Measurements from ENCODE around the gene RHBDD1.

The RHBDD1 gene

DNA sequence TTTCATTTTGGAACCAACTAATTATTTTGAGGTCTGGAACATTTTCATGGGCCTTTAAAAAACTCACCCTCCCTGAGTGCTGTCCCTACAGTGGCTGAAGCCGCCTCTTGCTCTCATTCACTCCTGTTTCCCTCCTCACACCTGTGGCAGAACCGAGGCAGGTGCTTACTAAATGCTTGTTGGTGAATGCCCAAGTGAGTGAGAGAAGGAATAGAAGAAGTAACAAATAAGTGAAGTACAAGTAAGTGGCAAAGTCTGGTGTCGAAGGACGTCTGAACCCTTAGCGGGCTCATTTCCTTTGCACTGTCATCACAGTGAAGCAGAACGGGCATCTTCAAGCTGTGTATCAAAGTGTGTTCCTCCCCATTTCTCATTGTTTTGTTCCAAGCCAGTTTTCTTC is 135.2 kb downstream of the RHBDD1 start:
- peak in 1 of 2 experiments; percentile 10 for DNase-seq
- TF ChIP-seq GATA1 (IDR thresholded peaks at IDR 0.05; ENCODE audit: low read depth, low read length) (no peak), POLR2A (IDR thresholded peaks at IDR 0.05; ENCODE audit: low read length) (no peak)

DNA sequence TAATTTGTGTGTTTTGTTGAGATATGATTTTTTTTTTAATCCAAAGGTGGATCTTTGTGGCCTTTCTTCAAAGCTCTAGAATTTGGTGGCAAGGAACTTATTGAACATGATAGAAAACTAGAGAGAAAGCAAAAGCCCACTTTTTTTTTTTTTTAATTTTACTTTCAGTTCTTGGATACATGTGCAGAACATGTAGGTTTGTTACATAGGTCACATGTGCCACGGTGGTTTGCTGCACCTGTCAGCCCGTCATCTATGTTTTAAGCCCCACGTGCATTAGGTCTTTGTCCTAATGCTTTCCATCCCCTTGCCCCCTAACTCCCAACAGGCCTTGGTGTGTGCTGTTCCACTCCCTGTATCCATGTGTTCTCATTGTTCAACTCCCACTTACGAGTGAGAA is 135.9 kb downstream of the RHBDD1 start:
- TF ChIP-seq POLR2A (IDR thresholded peaks at IDR 0.05; ENCODE audit: low read length) = no peak
- no peak for DNase-seq

DNA sequence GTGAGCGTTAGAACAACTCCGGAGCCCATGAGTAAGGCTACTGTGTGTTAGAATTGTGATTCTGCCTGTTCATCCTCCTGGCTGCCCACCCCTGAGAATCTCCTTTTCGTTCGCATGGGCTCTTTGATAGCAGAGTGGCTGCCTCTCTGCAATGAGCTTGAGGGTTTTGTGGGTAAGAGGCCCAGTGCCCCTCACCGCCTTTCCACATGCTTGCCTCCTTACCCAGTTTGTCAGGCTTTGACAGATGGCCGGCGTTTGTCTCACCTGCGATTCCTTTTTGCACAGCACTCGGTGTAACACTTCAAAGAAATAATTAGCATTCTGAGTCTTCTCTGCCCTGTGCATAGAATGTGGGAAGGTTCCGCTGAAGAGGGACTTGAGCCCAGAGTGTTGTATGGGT is 138.0 kb downstream of the RHBDD1 start:
- no peak for DNase-seq
- no peak for TF ChIP-seq POLR2A (IDR thresholded peaks at IDR 0.05; ENCODE audit: low read length)

DNA sequence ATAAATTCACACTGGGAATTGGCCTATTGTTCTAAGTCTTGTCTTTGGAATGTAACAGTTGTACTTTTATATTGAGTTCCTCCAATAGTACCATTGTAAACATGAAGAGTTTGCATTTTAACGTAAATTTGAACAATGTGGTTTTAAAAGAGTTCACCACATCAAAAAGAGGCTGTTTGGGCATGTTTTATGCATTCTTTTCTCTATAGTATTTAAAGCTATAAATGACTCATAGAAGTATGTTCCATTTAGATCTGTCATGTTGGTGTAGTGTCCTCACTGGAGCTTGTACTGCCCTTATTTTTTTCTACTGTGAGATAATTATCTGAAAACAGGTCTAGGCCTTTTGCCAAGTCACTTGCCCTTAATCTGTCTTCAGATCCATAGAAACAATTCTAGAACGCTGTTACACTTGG is 141.9 kb downstream of the RHBDD1 start:
- TF ChIP-seq GATA1 (IDR thresholded peaks at IDR 0.05; ENCODE audit: low read depth, low read length) = no peak
- TF ChIP-seq POLR2A (IDR thresholded peaks at IDR 0.05; ENCODE audit: low read length) = no peak
- DNase-seq = peak; percentile 79 to 89

DNA sequence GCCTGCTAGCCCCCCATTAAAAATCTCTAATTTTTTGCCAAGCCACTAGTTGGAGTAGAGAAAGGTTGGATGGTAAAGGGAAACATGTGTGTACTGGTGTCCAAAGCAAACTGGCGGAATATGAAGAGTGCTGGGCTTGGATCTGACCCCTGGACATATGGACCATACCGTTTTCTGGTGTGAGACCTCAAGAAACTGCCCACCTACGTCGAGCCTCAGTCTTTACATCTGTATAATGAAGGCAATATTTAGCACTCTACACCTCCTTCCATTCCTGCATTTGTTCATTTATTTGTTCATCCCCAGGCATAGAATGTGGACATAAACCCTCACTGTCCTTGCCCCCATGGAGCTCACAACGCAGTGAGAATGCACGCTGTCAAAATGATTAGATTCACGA is 142.4 kb downstream of the RHBDD1 start:
- no peak for DNase-seq
- TF ChIP-seq GATA1 (IDR thresholded peaks at IDR 0.05; ENCODE audit: low read depth, low read length) = no peak
- TF ChIP-seq POLR2A (IDR thresholded peaks at IDR 0.05; ENCODE audit: low read length) = no peak

DNA sequence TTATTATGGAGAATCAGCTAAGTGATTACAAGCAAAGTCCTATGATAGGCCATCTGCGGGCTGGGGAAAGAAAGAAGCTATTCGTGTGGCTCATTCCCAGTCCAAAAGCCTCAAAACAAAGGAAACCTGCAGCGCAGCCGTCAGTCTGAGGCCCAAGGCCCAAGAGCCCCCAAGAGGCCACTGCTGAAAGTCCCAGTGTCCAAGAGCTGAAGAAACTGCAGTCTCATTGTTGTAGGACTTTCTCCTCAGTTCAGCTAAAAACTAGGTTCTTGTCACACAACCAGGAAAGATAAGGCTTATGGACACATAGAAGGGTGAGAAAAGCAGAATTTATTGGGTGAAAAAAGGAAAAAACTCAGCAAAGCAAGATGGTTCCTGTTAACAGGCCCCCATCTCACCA is 143.2 kb downstream of the RHBDD1 start:
- peak; percentile 68 to 79 for DNase-seq
- TF ChIP-seq GATA1 (IDR thresholded peaks at IDR 0.05; ENCODE audit: low read depth, low read length) (no peak), POLR2A (IDR thresholded peaks at IDR 0.05; ENCODE audit: low read length) (no peak)

DNA sequence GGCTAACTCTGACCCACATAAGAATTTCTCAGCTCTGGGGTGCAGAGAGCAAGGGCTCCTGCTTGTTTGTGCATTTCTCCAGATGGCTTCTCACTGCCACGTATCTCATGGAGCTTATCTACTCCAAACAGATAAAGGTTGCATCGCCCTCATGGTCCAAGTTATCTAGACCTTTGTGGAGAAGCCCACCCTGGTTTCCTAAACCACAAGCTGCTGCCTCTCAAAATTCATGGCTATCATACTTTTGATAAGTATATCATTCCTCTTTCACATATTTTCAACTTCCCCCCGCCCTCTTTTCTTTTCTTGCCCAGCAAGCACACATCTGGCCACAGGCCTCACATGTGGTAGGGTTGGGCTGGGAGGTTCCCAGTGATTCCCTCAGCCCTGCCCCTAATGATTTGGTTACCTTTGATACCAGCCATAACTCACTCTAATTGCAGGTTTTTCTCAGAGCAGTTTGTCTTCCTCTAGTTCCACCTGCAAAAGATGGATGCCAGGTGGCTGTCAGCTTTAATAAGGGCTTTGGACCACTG is 146.0 kb downstream of the RHBDD1 start:
- TF ChIP-seq POLR2A (IDR thresholded peaks at IDR 0.05; ENCODE audit: low read length) (no peak), GATA1 (IDR thresholded peaks at IDR 0.05; ENCODE audit: low read depth, low read length) (no peak)
- DNase-seq = peak; percentile 80 to 96

DNA sequence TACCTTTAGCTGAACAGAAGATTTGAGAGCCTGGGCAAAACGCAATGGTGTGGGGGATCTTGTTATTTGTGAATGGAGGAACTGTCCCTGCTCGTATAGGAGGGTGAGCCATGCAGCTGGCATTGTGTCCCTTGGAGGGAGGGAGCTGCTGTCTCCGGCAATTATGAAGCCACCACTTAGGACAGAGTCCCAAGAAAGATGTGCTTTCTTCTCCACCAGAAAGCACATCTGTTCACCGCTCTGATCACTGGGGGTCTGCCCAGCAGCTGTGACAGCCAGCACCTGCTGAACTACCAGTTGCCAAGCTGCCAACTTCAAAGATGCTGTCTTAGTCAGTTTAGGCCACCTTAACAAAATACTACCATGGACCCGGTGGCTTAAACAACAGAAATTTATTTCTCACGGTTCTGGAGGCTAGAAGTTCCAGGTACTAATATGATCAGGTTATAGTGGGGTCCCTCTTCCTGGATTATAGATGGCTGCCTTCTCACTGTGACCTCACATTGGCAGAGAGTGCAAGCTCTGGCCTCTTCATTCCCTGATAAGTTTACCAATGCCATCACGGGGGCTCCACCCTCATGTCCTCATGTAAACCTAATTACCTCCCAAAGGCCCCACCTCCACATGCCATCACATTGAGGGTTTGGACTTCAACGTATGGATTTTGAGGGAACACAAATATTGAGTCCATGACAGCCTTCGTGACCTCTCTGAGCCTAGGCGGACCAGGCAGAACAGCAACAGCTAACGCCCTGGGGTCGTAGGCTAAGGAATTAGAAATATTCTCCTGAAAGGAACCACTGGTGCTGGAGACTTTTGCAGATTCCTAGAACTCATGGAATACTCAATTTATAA is 148.3 kb downstream of the RHBDD1 start:
- DNase-seq = peak; percentile 77 to 82
- TF ChIP-seq POLR2A (IDR thresholded peaks at IDR 0.05; ENCODE audit: low read length) = no peak
- TF ChIP-seq GATA1 (IDR thresholded peaks at IDR 0.05; ENCODE audit: low read depth, low read length) = no peak

DNA sequence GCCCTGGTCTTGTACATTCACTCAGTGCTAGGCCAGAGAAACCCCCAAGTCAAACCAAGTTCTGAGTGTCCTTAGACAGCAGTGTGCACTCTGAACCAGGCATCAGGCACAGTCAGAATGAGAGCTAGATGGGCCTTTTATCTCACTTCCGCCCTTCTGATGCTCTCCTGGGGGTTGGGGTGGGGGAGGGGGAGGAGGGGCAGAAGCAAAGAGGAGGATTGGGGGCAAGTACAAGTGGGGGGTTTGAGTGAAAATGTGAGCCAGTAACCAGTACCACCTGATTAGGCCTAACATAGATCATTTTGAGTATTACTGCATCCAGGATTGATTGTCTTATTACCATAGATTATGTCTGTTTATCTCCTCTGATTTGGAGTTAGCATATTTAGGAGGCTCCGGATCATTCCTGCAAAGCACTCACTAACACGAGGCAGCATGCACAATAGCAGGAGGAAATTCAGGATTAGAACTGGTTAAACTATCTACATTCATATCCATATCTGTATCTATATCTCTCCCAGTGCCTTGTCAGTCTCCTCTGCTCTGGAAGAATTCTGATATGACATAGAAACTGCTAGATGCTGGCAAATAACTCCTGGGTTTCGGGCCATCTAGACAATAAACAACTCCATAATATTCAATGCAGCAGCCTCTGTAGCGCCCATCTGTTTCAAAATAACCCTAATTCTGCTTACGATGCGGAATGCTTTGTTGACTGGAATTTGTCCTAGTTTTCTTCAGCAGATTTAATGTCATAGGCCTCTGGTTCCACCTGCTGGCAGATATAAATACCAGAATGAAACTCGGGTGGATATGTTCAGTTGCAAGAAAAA is 149.1 kb downstream of the RHBDD1 start:
- TF ChIP-seq GATA1 (IDR thresholded peaks at IDR 0.05; ENCODE audit: low read depth, low read length) (no peak), POLR2A (IDR thresholded peaks at IDR 0.05; ENCODE audit: low read length) (no peak)
- DNase-seq = peak; percentile 73 to 81

DNA sequence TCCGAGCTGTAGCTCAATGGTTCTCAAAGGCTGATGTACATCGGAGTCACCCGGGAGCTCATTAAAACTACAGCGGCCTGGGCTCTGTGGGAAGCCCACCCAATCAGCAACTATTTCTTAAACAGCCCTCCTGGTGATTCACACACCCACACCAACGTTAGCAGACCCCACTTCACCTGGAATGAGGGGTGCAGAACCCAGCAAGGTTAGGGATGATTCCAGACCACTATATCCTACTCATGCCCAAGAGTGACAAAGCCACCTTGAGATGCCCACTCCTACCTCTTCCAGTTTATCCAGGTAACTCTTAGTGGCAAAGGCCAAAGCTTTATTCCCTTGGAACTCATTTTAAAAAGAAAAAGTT is 149.7 kb downstream of the RHBDD1 start:
- TF ChIP-seq GATA1 (IDR thresholded peaks at IDR 0.05; ENCODE audit: low read depth, low read length) = no peak
- TF ChIP-seq POLR2A (IDR thresholded peaks at IDR 0.05; ENCODE audit: low read length) = no peak
- no peak for DNase-seq

DNA sequence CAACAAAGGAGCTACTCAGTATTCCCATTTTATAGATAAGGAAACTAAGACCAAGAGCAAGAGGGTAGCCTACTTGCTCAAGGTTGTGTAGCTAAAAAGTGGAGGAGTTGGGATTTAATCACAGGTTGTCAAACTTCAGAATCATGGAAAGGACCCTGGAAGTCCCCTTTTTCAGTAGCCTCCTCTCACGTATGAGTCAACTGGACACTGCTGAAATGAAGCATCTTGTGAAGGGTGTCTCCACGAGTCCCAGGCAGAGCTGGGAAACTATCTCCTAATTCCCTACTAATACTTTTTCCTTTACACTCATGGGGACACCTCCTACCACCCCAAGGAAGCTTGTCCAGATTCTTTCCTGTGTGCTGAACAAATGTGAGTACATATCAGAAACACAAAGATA is 155.8 kb downstream of the RHBDD1 start:
- no peak for TF ChIP-seq POLR2A (IDR thresholded peaks at IDR 0.05; ENCODE audit: low read length)
- no peak for TF ChIP-seq GATA1 (IDR thresholded peaks at IDR 0.05; ENCODE audit: low read depth, low read length)
- no peak for DNase-seq

DNA sequence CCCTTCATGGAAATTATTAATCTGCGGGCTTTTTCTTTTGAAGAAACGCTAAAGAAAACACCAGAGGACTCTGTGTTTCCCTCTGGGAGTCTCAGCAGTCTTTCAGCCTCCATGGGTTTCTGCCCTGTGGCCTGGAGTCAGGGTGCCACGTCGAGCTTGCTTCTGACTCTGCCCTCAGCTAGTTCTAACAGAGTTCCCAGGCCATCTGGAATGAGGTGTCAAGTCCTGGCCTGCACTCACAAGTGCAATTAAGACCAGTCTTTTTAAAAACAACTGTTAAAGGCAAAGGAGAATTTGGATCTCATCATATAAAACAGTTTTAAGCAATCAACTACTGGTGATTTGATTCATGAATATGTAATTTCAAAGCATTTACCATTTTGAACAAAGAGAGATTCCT is 157.3 kb downstream of the RHBDD1 start:
- no peak for TF ChIP-seq POLR2A (IDR thresholded peaks at IDR 0.05; ENCODE audit: low read length)
- no peak for TF ChIP-seq GATA1 (IDR thresholded peaks at IDR 0.05; ENCODE audit: low read depth, low read length)
- no peak for DNase-seq

DNA sequence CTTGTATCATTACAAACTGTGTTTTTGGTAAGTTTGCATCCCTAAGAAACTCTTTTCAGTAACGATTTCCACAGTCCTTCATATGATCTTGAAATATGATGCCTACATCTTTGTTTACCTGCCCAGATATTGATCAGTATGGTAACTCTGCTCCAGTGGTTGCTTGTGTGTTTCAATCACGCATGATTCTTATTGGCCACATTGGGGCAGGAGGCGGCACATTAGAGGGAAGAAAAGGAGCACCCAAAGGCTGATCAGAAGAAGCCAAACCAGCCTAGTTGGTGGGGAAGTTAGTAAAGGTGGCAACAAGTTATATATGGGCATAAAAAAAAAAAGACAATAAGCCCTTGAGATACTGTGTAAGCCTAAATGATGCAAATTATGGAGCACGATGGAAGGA is 158.9 kb downstream of the RHBDD1 start:
- TF ChIP-seq GATA1 (IDR thresholded peaks at IDR 0.05; ENCODE audit: low read depth, low read length) (no peak), POLR2A (IDR thresholded peaks at IDR 0.05; ENCODE audit: low read length) (no peak)
- no peak for DNase-seq

DNA sequence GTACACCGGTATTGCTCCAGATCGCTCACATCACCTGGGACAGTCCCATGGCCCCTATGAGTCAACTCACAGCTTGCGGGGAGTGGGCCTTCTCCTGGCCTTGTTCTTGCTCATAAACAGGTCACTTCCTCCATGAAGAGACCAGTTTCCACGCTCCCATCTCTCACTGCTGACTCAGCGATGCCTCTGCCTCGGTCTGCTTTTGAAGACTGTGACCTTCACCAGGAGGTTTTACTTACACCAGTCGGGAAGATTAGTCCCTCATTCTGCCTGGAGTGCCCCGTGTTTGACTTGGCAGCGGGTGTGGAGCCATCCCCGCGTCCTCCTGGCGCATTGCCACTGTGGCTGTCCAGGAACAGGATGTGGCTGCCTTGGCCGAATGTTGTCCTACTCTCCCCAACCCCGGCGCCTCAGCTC is 159.8 kb downstream of the RHBDD1 start:
- TF ChIP-seq POLR2A (IDR thresholded peaks at IDR 0.05; ENCODE audit: low read length) = no peak
- DNase-seq = no peak

Measured in erythroblast (primary cell).